Stimulated activated CD8-positive, alpha-beta memory T cell treated with anti-CD3 and anti-CD28 coated beads, Interleukin-7, amount 100 ng/mL, for 24 hours (primary cell): Measurements from ENCODE around the gene GLI1.
"Not testable (repeated sequence)": the region's sequence is repeated elsewhere in the genome, so short reads cannot be mapped to it uniquely, and the experiment has no call there.

Experiments
- DNase-seq: peaks from one replicate; pipeline ENCODE4 v3.0.0-alpha.2; 2020; ENCODE audit warnings: low read depth

GLI1 gene

DNA sequence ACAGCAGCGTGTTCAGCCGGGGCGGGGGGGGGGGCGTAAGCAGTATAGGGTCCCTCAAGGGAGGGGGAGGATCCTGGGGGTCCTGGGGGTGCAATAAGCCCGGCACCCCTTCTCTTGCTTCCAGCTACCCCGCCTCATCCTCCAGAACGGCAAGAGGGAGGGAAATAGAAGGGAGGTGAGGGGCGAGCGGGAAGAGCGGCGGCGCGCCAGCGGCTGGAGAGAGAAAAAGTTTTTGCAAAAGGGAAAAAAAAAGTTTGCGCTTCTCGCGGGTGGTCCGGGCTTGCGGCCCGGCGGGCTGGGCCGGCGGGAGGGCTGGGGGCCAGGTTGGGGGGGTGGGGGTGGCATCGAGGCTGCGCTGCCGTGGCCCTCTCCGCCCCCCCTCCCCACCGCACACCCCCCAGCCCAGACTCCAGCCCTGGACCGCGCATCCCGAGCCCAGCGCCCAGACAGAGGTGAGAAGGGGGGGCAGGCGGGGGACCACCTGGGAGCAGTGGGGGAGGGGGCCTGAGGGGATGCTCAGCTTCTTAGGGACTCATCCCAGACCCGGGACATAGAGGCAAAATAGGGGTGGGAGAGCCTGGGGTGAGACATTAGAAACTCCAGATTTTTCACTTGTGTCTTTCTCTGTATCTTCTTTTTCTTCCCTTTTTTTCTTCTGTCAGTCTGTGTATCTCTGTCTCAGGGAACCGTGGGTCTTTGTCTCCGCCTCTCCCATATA lies at the start of gene GLI1:
Gene GLI1 (plus strand): TSS at position 36 of the 718 bp plus-strand sequence. CDS start 3,907 bp downstream, outside the sequence.
- no peak for DNase-seq

DNA sequence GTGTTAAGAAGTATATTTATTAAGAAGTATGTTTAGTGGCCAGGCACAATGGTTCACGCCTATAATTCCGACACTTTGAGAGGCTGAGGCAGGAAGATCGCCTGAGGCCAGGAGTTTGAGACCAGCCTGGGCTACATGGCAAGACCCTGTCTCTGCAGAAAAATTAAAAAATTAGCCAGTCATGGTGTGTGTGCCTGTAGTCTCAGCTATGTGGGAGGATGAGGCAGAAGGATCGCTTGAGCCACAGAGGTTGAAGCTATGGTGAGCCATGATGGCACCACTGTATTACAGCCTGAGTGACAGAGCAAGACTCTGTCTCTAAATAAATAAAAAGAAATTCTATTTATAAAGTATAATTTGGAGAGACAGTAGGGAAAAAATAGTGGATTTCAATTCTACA lies 49.1 kb upstream of the GLI1 start:
- no peak for DNase-seq

DNA sequence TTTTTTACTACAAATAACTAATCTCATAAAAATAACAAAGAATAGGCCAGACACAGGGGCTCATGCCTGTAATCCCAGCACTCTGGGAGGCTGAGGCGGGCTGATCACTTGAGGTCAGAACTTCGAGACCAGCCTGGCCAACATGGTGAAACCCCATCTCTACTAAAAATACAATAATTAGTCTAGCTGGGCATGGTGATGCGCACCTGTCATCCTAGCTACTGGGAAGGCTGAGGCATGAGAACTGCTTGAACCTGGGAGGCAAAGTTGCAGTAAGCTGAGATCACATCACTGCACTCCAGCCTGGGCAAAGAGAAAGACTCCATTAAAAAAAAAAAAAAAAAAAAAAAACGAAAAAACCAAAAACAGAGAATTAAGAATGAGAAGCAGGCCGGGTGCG lies 45.4 kb upstream of the GLI1 start:
- DNase-seq: not testable (repeated sequence)

DNA sequence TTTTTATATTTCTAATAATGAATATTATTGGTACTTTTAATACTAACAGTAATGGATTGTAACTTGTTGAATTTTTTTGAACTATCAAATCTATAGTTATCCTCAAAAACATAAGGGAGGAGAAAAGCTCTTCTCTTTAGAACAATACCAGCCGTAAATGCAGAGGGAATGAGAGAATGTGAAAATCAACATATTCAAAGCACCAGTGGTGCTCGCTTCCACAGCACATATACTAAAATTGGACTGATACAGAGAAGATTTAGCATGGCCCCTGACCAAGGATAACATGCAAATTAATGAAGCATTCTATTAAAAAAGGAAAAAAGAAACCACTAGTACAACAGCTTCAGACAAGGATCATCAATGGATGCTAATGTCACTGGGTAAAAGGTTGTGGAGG lies 44.5 kb upstream of the GLI1 start:
- no peak for DNase-seq

DNA sequence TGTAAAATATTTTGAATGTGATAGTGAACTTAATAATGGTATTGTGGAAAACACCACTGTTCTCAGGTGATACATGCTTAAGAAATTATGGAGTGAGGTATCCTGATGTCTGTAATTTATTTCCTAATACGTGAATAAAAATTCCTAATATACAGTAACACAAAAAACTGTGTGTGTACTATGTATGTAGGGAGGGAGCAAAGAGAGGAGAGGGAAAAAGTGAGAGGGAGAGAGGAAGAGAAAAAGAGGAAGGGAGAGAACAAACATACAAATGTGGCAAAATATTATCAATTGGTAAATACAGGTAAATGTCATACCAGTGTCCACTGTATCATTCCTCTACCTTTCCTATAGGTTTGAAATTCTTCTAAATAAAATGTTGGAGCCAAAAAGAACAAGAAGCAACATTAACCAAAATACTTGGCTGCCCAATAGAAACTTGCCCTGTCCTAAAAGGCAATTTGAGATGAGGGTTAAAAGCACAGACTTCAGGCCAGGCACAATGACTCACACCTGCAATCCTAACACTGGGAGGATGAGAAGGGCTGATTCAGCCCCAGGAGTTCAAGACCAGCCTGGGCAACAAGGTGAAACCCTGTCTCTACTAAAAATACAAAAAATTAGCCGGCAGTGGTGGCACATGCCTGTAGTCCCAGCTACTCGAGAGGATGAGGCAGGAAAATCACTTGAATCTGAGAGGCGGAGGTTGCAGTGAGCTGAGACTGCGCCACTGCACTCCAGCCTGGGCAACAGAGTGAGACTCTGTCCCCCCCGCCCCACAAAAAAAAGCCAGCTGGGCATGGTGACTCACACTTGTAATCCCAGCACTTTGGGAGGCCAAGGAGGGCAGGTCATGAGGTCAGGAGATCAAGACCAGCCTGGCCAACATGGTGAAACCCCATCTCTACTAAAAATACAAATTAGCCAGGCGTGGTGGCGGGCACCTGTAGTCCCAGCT lies 43.3 kb upstream of the GLI1 start:
- DNase-seq: no peak

DNA sequence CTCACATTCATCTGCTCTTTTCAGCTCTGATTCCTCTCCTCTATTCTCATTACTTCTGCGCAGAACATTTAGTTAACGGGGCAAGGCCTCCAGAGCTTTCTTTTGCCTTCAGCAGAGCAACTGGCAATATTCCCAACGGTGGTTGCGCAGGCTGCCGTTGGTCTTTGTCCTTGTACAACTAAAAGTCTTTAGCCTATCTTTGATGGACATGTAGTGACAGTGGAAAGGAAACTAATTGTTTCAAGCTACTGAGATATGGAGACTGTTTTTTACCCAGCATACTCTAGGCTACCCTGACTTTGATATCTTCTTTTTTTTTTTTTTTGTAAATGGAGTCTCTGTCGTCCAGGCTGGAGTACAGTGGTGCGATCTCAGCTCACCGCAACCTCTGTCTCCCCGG lies 41.3 kb upstream of the GLI1 start:
- no peak for DNase-seq

DNA sequence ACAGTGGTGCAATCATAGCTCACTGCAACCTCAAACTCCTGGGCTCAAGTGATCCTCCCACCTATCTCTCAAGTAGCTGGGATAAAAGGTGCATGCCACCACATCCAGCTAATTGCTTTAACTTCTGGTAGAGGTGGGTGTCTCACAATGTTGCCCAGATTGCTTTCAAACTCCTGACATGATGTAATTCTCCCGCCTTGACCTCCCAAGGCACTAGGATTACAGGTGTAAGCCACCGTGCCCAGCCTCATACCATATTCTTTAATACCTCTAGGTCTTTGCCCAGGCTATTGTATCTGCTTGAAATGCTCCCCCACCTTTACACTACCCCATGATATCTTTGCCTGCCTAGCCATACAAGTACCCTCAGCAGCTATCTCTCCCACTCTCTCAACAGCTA lies 40.1 kb upstream of the GLI1 start:
- DNase-seq: no peak

DNA sequence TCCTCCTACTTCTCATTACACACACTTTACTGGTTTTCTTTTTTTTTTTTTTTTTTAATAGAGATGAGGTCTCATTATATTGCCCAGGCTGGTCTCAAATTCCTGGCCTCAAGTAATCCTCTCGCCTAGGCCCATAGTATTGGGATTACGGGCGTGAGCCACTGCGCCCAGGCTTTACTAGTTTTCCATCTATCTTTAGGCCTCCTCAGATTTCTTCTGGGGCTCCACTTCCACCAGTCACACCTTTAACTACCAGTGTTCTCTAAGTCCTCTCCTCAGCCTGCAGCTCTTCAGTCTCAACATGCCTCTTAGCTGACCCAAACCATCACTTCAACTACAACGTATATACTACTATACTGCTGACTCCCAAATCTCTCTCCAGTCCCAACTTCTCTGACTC lies 39.1 kb upstream of the GLI1 start:
- no peak for DNase-seq

DNA sequence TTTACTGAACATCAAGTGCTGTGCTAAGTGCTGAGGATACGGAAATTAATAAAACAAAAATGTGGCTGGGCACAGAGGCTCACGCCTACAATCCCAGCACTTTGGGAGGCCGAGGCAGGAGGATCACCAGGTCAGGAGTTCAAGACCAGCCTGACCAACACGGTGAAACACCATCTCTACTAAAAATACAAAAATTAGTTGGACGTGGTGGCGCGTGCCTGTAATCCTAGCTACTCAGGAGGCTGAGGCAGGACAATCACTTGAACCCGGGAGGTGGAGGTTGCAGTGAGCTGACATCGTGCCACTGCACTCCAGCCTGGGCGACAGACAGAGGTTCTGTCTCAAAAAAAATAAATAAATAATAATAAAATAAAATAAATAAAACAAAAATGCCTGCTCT lies 32.6 kb upstream of the GLI1 start:
- not testable (repeated sequence) for DNase-seq

DNA sequence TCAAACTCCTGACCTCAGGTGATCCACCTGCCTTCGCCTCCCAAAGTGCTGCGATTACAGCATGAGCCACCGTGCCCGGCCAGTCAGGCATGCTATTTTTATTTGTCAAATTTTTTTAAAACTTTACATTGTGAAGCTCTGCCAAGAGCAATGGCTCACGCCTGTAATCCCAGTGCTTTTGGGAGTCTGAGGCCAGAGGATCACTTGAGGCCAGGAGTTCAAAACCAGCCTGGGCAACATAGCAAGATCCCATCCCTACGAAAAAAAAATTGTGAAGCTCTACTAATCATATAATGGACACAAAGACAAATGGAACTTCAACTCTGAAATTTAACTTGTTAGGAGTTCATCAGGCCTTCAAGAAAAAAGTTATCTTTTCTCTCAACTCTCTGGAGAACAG lies 30.6 kb upstream of the GLI1 start:
- no peak for DNase-seq

DNA sequence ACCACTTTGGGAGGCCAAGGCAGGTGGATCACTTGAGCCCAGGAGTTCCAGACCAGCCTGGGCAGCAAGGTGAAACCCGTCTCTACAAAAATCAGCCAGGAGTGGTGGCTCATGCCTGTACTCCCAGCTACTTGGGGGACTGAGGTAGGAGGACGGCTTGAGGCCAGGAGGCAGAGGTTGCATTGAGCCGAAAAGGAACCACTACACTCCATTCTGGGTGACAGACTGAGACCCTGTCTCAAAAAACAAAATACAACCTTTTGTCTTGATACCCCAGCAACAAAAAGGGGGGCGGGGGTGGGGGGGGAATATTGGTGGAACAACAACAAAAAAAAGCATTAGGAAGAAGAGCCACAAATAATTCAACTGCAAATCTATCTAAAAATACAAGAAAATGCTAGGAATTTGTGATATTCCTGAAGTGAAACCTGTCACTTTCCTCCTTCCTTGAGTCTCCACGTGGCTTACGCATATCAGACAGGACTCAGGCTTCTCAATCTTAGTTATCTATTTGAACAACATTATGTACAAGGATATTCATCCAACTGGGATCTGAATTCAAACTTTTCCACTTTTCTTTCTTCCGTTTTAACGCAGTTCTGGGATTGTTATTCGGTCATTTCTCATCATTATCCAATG lies 30.0 kb upstream of the GLI1 start:
- DNase-seq: no peak

DNA sequence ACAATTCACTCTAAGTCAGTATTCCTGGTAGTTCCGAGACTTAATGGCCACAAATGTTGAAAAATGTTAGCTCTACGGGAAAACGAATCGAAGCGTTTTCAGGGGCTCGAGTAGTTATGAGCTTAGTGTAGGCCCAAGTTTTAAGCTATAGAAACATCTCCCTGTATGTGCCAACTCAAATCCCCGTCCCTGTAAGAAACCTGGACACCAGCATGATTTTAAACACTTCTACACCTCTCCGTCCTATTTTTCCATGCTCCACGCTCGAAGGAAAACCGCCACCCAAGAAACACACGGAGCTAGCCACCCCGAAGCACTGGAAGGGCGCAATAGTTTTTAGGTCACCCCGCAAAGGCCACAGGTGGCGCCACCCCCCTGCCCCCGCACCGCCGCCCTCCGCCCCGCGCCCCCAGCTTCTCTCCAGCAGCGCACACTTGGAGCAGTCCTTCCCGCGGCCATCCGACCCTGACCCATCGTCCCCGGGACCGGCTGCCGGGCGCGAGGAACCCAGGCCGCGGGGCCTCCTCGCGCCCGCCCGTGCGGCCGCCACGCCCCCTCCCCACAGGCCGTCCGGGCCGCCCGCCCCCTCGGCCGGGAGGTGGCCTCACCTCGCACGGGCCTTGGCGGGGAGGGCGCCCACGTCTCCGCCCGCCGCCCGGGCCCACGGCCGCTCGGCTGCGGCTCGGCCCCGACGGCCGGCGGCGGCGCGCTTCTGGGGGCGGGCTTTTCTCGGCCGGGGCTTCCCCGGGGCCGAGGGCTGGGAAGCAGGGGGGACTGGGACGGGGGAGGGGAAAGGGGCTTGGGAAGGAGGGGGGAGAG lies 29.3 kb upstream of the GLI1 start:
- DNase-seq: peak; percentile 14

DNA sequence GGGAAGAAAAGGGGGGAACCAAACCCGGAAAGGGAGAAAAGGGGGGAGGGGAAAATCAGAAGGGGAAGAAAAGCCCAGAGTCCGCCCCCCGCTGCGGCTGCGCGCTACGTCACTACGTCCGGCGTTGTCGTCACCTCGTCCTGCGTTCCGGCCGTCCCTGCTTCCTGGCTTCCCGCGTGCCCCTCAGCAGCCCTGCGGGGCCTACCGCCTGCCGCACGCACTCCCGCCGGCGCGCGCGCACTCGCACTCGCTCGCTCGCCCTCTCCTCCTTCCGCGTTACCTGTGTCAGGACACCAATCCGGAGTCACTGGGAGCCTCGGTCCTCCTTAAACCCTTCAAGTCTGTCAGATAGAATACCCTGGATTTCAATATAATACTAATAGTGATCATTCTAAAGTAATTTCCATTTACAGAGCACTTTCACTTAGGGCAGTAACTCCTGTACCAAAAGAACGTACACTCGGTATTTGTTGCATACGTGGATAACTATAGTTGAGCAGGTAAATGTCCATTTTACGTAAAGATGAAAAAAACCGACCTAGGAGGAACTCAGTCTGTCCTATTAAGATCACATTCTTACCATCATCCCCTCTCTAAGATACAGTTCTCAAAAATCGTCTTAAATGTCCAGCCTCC lies 28.5 kb upstream of the GLI1 start, which contains the start of gene R3HDM2:
Gene R3HDM2 (minus strand): TSS at position 113 of the 636 bp plus-strand sequence. CDS start 120,615 bp downstream, outside the sequence.
- DNase-seq: peak; percentile 91

DNA sequence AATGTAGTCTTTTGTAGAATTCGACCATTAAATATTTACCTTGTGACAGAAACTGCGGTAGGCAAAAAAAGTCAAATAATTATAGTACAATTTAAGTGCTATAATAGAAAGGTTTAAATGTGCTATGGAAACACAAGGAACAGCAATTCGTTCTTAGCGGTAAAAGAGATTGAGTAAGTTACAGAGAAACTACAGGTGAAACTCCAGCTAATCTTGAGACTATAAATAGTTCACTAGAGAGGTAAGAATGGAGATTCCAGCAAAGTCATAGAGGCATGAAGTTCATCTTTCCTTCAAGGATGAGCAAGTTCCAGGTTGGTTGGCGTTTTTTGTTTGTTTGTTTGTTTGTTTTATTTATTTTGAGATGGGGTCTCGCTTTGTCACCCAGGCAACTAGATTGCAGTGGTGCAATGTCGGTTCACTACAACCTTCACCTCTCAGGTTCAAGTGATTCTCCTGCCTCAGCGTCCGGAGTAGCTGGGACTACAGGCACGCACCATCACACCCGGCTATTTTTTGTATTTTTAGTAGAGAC lies 27.9 kb upstream of the GLI1 start:
- DNase-seq: no peak

DNA sequence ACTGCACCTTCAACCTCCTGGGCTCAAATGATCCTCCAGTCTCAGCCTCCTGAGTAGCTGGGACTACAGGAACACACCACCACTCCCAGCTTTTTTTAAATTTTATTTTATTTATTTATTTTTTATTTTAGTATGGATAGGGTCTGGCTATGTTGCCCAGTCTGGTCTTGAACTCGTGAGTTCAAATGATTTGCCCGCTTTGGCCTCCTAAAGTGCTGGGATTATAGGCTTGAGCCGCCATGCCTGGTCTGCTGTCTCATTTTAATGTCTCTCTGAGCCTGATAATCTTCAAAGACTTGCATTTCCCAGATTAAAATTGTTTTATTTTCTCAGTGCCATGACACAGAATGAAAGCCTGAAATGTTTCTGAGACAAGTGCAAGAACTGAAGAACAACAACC lies 26.2 kb upstream of the GLI1 start:
- DNase-seq: no peak

DNA sequence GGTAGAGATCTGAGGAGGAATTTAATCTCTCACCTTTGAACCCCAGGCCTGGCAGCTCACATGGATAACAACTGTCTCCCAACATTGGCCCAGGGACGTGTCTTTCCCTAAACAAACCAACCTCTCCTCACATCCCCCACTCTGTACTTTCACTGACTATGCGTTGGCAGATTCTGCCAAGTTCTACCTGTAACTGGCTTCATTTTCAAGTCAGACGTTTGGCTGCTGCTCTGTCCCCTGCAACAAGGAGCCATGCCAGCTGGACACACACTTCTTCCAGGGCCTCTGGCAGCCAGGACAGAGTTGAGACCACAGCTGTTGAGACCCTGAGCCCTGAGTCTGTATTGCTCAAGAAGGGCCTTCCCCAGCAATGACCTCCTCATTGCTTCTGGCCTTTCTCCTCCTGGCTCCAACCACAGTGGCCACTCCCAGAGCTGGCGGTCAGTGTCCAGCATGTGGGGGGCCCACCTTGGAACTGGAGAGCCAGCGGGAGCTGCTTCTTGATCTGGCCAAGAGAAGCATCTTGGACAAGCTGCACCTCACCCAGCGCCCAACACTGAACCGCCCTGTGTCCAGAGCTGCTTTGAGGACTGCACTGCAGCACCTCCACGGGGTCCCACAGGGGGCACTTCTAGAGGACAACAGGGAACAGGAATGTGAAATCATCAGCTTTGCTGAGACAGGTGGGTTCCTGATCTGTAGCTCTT lies 24.9 kb upstream of the GLI1 start, which contains the start of gene INHBC:
Gene INHBC (plus strand): TSS at position 268 of the 707 bp plus-strand sequence. CDS start 103 bp downstream, at position 371.
- no peak for DNase-seq

DNA sequence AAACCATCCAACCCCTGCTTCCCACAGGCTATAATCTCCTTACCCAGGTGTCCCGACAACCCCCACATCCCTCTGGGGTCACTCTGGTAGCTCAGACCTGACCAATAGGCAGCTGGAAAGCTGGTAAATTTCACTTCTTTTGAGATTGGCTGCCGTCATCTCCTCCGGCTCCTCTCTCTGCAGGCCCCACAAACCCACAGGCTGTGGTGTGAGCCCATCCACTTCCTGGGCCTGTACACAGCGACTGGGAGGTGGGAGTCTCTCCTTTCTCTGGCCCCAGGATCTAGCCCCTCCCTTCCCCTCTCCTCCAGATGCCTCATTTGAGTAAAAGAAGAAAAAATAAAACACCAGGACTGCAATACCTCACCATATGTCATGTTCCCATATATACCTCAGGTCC lies 24.3 kb upstream of the GLI1 start:
- DNase-seq: no peak

DNA sequence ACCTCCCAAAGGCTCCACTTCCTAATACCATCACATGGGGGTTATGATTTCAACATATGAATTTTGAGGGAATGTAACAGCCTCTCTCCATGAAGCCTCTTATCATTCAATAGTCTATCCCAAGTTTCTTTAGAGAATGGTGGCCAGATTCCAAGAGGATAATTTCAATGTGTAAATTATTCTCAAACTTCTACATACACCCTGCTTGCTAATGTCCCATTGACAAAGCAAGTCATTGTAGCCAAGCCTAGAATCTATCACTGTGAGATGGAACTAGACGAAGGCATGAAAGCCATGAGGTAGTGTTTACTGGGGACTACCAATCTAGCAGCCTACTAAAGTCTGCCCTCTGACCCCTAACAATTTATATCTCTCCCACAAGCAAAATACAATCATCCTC lies 21.2 kb upstream of the GLI1 start:
- DNase-seq: no peak

DNA sequence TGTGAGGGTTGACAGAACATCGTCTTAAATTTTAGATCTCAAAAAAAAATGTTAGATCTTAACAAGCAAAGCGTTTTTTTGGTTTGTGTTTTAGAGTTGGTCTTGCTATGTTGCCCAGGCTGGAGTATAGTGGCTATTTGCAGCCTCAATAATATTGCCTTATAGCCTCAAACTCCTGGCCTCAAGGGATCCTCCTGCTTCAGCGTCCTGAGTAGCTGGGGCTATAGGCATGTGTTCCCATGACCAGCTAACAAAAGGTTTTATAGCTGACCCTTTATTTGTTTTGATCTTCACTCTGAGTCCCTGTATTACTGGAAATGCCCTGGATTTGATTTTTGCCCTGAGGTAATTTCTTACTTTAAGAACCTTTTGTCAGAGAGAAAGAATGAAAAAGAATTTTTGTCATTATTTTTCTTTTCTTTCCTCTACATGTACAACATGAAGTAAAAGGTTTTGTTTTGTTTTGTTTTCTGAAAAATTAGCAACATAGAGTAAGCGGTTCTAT lies 19.8 kb upstream of the GLI1 start:
- DNase-seq: no peak

DNA sequence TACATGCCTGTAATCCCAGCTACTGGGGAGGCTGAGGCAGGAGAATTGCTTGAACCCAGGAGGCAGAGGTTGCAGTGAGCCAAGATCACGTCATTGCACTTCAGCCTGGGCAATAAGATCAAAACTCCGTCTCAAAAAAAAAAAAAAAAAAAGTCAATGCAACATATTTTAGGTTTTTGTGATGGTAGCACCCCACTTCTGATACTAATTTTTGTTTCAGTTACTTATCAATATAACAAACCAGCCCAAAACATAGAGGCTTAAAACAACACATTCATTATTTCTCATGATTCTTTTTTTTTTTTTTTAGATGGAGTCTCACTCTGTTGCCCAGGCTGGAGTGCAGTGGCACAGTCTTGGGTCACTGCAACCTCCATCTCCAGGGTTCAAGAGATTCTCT lies 18.2 kb upstream of the GLI1 start:
- not testable (repeated sequence) for DNase-seq
